Neutrophil (primary cell): ENCODE data around the gene KCNQ5.

Experiments used
- H3K27ac ChIP-seq: fragments of 200-600 bp; sonication (generic); 2 replicates; pipeline ENCODE4 v1.5.1; 2016; ENCODE audit warnings: mild to moderate bottlenecking, moderate library complexity
- H3K27me3 ChIP-seq: fragments of 200-600 bp; sonication (generic); 2 replicates; pipeline ENCODE4 v1.6.0; 2016; ENCODE audit warnings: mild to moderate bottlenecking
- H3K36me3 ChIP-seq: fragments of 200-600 bp; sonication (generic); 2 replicates; pipeline ENCODE4 v1.5.1; 2017
- H3K4me1 ChIP-seq, 2 experiments: fragments of 200-600 bp in 1 of 2; sonication (generic) in 1 of 2; 1 replicate in 1 of 2; 2 replicates in 1 of 2; pipeline versions ENCODE4 v1.5.1 to v1.6.1; 2013 to 2016; ENCODE audit warnings: low read depth in 1 of 2, low read length in 1 of 2, mild to moderate bottlenecking in 1 of 2, moderate library complexity in 1 of 2; ENCODE audit not compliant: control insufficient read depth in 1 of 2, insufficient read depth in 1 of 2
- H3K4me3 ChIP-seq, 2 experiments: fragments of 200-600 bp in 1 of 2; sonication (generic) in 1 of 2; 1 replicate in 1 of 2; 2 replicates in 1 of 2; pipeline ENCODE4 v1.5.1; 2013 to 2016; ENCODE audit warnings: low read depth in 1 of 2, low read length in 1 of 2, mild to moderate bottlenecking in 1 of 2, moderate library complexity in 1 of 2
- H3K9me3 ChIP-seq: fragments of 200-600 bp; sonication (generic); 2 replicates; pipeline ENCODE4 v1.5.1; 2016
- TF ChIP-seq, protein P1 (sequence below): fragments of 200-600 bp; sonication (generic); IDR thresholded peaks from 2 replicates; pipeline ENCODE4 v1.5.1; 2016; ENCODE audit warnings: antibody characterized with exemption

The KCNQ5 gene

DNA sequence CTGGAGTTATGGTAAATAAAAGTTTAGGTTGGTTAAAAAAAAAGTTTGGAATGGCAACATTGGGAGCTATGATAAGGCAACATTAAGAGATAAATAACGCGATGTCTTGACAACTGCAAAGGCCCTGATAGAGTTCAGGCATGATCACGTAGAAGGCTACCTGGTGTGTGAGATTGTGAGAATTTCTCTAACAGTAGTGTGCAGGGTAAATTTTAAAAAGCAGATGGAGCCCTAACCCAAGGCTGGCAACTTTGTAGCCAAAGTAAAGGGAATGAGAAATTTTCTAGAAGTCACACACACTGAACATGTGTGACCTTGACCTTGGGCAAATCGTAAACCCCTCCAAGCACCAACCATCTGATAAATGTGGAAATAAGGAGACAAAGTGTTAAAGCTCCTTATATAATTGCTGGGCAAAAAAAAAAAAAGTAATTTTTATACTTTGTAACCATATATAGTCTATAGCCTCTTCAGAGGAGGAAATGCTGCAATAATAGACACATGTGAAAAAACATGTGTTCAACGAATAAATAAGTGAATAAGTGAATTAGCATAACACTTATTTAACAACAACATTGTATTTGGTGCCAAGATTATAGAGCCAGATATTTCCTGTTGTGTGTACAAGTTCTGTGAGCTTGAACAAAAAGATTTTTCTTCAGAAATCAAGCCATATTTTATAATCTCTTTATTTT lies 18.2 kb downstream of the KCNQ5 start:
- H3K4me3 ChIP-seq: no peak overlapping the region
- no peak overlapping the region for H3K27ac ChIP-seq
- no peaks in the 10 kb centered on the region for H3K9me3 ChIP-seq
- no peaks in the 10 kb centered on the region for H3K4me1 ChIP-seq
- TF ChIP-seq, protein P1, sequence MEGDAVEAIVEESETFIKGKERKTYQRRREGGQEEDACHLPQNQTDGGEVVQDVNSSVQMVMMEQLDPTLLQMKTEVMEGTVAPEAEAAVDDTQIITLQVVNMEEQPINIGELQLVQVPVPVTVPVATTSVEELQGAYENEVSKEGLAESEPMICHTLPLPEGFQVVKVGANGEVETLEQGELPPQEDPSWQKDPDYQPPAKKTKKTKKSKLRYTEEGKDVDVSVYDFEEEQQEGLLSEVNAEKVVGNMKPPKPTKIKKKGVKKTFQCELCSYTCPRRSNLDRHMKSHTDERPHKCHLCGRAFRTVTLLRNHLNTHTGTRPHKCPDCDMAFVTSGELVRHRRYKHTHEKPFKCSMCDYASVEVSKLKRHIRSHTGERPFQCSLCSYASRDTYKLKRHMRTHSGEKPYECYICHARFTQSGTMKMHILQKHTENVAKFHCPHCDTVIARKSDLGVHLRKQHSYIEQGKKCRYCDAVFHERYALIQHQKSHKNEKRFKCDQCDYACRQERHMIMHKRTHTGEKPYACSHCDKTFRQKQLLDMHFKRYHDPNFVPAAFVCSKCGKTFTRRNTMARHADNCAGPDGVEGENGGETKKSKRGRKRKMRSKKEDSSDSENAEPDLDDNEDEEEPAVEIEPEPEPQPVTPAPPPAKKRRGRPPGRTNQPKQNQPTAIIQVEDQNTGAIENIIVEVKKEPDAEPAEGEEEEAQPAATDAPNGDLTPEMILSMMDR: no peak
- no peaks in the 10 kb centered on the region for H3K27me3 ChIP-seq
- H3K36me3 ChIP-seq: no peaks in the 10 kb centered on the region

DNA sequence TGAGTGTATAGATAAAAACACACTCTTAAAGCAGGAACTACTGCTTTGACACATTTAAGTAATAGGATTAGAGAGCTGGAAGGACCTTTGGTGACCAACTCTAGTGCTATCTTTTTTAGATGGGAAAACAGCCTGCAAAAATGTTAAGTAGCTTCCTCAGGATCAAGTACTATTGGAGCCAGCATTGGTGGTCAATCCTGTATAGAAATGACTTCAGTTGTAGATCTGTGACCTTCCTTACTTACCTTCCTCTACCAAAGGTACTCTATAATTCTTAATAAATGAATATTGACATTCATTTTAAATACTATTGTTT lies 18.7 kb downstream of the KCNQ5 start:
- H3K36me3 ChIP-seq: no peaks in the 10 kb centered on the region
- H3K4me3 ChIP-seq: no peak overlapping the region
- TF ChIP-seq, protein P1: no peak
- no peaks in the 10 kb centered on the region for H3K9me3 ChIP-seq
- H3K27me3 ChIP-seq: no peaks in the 10 kb centered on the region
- no peaks in the 10 kb centered on the region for H3K4me1 ChIP-seq
- H3K27ac ChIP-seq: no peak overlapping the region

DNA sequence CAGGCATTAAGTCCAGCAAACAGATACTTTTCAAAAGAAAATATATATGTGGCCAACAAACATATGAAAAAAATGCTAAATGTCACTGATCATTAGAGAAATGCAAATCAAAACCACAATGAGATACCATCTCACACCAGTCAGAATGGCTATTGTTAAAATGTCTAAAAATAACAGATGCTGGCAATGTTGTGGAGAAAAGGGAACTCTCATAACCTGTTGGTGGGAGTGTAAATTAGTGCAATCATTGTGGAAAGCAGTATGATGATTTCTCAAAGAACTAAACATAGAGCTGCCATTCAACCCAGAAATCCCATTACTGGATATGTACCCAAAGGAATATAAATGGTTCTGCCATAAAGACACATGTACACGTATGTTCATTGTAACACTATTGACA lies 20.6 kb downstream of the KCNQ5 start:
- H3K4me1 ChIP-seq: no peaks in the 10 kb centered on the region
- H3K27me3 ChIP-seq: no peaks in the 10 kb centered on the region
- H3K4me3 ChIP-seq: no peak overlapping the region
- H3K27ac ChIP-seq: no peak overlapping the region
- TF ChIP-seq, protein P1: no peak
- H3K9me3 ChIP-seq: no peaks in the 10 kb centered on the region
- no peaks in the 10 kb centered on the region for H3K36me3 ChIP-seq

DNA sequence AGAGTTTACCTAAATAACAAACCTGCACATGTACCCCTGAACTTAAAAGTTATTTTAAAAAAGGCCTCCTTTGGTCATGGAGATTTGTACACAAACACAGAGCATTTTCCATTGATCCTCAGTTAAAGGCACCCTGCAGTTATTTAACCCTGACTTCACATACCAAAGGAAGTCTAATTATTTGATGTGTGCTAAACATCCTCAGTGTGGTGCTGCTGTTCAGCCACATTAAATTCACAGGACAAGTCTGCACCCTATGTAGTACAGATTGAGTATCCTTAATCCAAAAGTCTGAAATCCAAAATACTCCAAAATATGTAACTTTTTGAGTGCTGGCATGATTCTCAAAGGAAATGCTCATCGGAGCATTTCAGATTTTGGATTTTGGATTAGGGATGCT lies 21.4 kb downstream of the KCNQ5 start:
- Histone ChIP-seq H3K4me1 (no peaks in the 10 kb centered on the region), H3K27ac (no peak overlapping the region), H3K27me3 (no peaks in the 10 kb centered on the region), H3K4me3 (no peak overlapping the region), H3K9me3 (no peaks in the 10 kb centered on the region), H3K36me3 (no peaks in the 10 kb centered on the region)
- TF ChIP-seq, protein P1: no peak

DNA sequence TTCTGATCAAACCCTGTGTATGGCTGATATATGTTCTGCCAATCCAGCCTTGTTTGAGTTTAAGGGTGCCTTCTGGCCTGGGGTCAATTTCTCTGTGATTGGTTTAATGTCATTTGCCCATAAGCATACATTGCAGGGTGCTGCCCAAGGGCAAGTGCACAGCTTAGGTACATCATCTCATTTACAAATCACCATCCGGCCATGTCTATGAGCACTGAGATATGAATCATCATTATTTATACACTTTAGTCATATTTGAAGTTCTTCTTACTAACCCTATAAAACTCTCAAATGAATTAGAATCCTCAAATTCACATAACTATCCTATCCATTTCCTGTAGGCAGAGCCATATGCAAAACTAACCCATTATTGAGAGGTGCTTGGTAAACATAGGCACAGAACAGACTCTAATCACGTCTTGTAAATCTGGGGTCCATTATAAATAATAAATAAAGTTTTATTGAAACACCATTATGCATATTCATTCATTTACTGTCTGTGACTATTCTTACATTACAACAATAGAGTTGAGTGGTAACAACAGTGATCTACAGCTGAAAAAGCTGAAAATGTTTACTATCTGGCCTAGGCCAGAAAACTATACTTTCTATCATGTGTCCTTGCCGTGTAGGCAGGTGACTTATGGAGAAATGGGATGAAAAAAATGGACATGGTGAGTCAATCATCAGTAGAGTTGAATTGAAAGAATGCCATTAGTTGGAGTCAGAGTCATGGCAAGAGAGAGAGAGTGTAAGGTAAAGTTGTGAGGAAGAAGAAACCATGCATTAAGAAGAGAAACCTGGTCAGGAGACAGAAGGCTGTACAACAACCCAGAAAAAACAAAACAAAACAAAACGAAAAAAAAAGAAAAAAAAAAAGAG lies 25.0 kb downstream of the KCNQ5 start:
- Histone ChIP-seq H3K27ac (no peak overlapping the region), H3K4me3 (no peak overlapping the region), H3K9me3 (no peaks in the 10 kb centered on the region), H3K36me3 (no peaks in the 10 kb centered on the region), H3K27me3 (no peaks in the 10 kb centered on the region), H3K4me1 (peaks cover 0 to 5% of the 10 kb centered on the region in 2 experiments)
- TF ChIP-seq, protein P1: no peak
